ENCODE results near the gene CD14.
"Not testable (repeated sequence)": the region's sequence is repeated elsewhere in the genome, so short reads cannot be mapped to it uniquely, and the experiment has no call there.

The CD14 gene

DNA sequence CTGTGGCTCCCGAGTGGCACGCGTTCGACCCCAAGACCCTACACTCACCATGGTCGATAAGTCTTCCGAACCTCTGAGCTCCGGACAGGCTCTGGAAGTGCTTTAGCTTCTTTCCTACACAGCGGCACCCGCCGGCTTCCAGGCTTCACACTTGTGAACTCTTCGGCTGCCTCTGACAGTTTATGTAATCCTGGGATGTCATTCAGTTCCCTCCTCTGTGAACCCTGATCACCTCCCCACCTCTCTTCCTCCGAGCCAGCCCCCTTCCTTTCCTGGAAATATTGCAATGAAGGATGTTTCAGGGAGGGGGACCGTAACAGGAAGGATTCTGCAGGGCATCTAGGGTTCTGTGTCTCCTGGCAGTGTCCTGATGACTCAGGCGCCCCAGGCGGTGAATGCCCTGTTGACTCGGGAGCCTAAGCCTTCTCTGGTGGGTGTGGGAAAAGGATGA is at the start of gene CD14:
CD14 (minus strand) TSS at position 155 of the 451 bp plus-strand sequence; CDS start at position 51, 104 bp downstream.
- DNase-seq, result peak; percentile 23 to 24

DNA sequence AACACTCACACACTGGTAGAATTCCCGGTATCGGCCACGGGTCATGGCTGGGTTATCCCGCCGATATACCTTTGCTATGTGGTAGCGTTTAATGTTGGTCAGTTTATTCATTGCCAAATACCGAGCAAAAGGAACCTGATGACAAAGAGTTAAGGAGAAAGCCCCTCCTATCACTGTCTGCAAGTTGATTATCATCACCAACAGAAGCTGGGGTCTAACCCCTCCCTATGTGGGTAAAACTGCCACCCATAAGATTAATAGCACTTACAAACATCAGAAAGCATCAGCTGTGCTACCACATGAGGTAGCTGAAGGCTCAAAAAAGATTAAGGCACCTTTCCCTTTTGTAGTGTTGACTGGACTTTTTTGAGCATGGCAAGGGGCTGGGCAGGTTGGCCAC is 46.0 kb upstream of the CD14 start:
- DNase-seq, result no peak

DNA sequence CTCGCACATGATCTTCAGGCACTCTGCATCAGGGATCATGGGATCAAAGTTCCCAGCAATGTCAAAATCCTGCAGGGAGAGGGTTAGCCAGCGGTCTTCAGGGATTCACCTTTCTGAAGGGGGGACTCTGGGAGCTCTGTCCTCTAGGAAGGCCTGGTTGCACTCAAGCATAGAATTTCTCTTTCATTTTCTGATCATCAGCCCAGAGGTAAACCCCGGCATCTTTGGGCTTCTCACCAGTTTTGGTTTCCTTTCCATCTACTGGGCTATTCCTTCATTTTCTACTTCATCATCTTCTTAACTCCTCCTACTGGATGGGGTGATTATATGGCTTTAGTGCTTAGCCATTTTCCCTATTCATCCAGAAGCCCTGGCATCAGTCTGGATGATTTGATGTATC is 45.0 kb upstream of the CD14 start:
- no peak for DNase-seq

- DNase-seq, result no peak
Measured at GRCh38 chr5:140674629-140675028, 41.7 kb upstream of the CD14 start.

- DNase-seq, result no peak
Measured at GRCh38 chr5:140674211-140674610, 41.2 kb upstream of the CD14 start.

DNA sequence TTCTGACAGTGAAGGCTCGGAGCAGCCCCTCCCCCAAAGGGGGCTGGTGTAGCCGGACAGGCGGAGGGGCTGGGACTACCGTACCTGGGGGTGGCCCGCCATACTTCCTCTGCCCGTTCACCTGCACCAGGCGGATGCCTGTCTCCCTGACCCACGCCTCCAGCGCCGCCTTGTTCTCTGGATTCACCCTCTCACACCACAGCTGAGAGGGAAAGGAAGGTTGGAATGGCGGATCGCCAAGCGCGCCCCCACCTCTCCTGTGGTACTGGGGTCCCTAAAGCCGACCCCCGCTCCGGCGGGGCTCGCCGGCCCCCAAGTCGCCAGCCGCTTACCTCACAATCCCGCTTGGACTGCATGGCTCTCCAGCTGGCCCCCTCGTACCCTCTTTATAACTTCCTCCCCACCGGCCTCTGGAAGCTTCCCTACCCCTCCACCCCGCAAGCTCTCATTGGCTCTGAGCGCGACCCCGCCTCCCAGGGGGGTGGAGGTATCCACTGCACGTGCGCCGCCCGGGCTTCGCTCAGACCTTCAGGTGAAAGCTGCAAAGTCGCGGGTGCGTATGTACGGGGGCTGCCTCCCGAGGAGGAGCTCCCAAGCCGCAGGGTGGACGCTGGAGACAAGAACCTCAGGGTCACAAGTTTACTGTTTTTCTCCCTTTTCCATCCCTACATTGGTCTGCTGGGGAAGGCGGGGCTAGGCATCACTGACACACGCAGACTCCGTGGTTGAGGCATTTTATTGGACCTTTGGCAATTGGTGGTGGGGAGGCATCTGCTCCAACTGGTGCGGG is 40.4 kb upstream of the CD14 start, which contains the start of gene DND1:
DND1 (minus strand) TSS at position 390 of the 790 bp plus-strand sequence; CDS start at position 356, 34 bp downstream.
- DNase-seq, result no peak

DNA sequence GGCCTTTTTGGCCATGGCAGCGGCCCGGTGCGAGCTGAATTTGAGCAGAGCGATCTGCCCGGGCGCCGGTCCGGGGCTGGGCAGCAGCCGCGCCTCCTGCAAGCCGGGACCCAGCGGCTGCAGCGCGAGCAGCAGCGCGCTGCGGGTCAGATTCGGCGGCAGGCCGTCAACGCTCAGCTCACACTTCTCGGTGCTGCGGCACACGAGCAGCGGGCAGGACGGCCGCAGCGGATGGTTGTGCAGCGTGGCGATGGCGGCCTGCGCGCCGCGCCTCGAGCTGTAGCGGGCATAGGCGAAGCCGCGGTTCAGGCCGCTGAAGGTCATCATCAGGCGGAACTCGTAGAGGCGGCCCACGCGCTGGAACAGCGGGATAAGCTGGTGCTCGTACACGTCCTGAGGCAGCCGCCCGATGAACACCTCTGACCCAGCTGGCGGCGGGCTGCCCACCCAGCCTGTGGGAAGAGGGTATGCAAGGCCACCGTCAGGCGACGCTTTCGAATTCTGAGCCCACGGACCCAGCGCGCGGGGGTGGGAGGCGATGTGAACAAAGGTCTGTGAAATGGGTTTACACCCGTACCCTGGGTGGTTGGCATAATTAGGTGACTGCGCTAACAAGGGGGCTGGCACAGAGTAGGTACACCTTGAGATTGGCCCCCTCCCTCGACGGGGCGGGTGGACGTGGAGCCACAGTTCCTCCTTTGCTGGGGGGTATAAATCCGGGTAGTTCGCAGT is 39.6 kb upstream of the CD14 start:
- DNase-seq, result peak in 1 of 2 experiments; percentile 27

DNA sequence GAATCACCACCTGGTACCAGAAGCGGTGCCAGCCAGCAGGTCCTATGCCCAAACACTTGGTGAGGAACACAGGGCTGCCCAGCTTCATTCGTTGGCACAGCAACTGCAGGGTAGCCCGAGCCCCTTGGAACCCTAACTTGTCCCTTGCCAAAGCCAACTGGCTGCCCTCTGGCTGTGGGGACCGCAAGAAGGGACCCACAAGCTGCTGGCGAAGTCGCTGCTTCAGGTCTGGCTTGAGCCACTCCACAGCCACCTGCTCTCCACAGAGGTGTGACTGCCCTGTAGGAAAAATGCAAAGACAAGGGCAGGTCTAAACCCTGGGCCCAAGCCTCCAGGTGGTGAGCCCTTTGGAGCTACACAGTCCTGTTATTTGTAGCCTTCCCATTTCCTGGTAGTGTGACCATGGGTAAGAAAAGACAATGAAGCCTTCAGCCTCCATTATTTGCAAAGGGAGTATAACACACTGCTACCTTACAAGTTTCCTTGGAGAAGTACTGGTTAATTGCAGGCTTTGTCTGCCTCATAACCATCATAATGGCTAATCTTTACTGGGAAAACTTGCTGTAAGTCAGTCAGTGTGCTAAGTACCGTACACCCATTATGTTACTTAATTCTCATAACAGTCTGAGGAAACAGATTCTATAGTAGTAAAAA is 38.6 kb upstream of the CD14 start:
- DNase-seq, result no peak

GRCh38 chr5:140671035-140671434 is 38.1 kb upstream of the CD14 start:
- not testable (repeated sequence) for DNase-seq

DNA sequence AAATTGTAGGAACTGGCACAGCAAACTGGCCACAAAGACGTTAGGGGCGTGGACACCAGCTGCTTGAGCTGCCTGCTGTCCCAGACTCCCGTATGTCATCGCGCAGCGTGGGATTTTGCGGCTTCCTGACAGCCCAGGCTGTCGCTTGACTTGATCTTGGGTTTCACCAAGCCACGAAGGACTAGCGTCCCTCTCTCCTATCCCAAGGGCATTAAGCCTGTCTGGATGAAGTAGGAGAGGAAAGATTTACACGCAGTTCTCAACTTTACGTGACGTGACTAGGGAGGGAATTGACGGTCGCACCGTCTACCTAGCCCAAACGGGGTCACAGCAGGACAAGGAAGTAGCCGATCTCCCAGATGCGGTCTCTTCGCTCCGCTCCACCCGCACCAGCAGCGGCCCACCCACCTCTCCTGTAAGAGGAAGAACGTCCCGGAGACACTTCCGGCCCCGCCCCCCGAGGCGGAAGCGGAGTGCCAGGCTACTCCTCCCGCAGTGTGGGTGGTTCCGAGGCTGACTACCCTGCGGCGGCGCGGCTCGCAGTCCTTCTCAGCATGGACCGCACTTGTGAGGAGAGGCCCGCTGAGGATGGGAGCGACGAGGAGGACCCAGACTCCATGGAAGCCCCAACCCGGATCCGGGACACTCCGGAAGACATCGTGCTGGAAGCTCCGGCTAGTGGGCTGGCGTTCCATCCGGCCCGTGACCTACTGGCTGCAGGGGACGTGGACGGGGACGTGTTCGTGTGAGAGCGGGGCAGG is 31.6 kb upstream of the CD14 start, which contains the start of gene WDR55:
WDR55 (plus strand) TSS at position 546 of the 761 bp plus-strand sequence; CDS start at position 555, 9 bp downstream.
- DNase-seq, result peak; percentile 97 to 98

GRCh38 chr5:140664030-140664358 is 31.0 kb upstream of the CD14 start:
- DNase-seq, result no peak

GRCh38 chr5:140660371-140660770 is 27.4 kb upstream of the CD14 start:
- not testable (repeated sequence) for DNase-seq

- DNase-seq, result no peak
Measured at GRCh38 chr5:140658870-140659269, 25.9 kb upstream of the CD14 start.

GRCh38 chr5:140647042-140647419 is 14.1 kb upstream of the CD14 start:
- no peak for DNase-seq

GRCh38 chr5:140642718-140643117 is 9.7 kb upstream of the CD14 start:
- no peak for DNase-seq

DNA sequence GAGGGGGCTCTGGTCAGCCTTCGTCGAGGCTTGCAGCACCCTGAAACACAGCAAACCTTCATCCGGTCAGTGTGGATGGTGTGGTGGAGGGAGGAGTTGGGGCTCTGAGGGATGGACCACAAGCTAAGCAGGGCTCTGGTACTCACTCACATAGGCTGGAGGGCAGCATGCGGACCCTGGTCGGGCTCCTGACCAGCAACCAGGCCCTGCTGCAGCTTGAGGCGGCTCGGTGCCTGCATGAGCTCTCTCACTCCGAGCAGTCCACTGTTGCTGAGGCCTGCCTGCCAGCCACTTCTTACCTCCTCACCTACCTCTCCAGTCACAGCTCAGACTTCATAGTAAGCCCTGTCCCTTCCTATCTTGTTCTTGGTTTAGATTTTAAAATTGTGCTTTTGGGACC is 8.7 kb upstream of the CD14 start:
- DNase-seq, result no peak

- peak; percentile 99 for DNase-seq
Measured at GRCh38 chr5:140639148-140639981, 6.4 kb upstream of the CD14 start, which contains the start of gene TMCO6. Gene TMCO6, plus strand, starts transcription at chr5:140639451. Its CDS starts 77 bp downstream, at chr5:140639528.

- not testable (repeated sequence) for DNase-seq
Measured at GRCh38 chr5:140638898-140639147, 5.8 kb upstream of the CD14 start.

- DNase-seq, result no peak
Measured at GRCh38 chr5:140637371-140638100, 4.6 kb upstream of the CD14 start.

GRCh38 chr5:140635291-140636257 is 2.6 kb upstream of the CD14 start:
- DNase-seq, result no peak

Measured in activated CD4-positive, alpha-beta T cell treated with anti-CD3 and anti-CD28 coated beads, Interleukin-2, amount 50 U/mL, for 48 hours (primary cell).